Lower lobe of right lung (tissue), 2 donors: ENCODE results near the gene DLGAP1. TPM values are rescaled to one million over a fixed set of nuclear protein-coding genes. Genes with fewer than 3 reads are reported as not detected.

ENCODE experiments used
- ATAC-seq, 2 donors: fragments of 200-7000 bp; cut with Tn5 transposase; one replicate each; pipeline ENCODE4 v1.9.1; 2020 to 2022; ENCODE audit warnings: mild to moderate bottlenecking in 2 of 2, moderate library complexity in 2 of 2
- DNase-seq: peaks from one replicate; pipeline ENCODE4 v3.0.0-alpha.2; 2020
- H3K27ac ChIP-seq: fragments of 200-600 bp; one replicate; pipeline ENCODE4 v1.8.0; 2022
- H3K27me3 ChIP-seq: fragments of 200-600 bp; one replicate; pipeline ENCODE4 v1.8.0; 2022; ENCODE audit warnings: low read depth
- H3K36me3 ChIP-seq: fragments of 200-600 bp; one replicate; pipeline ENCODE4 v1.8.0; 2022; ENCODE audit warnings: mild to moderate bottlenecking
- H3K4me1 ChIP-seq: fragments of 200-600 bp; one replicate; pipeline ENCODE4 v1.8.0; 2022
- H3K4me3 ChIP-seq: fragments of 200-600 bp; one replicate; pipeline ENCODE4 v1.8.0; 2022; ENCODE audit warnings: mild to moderate bottlenecking
- H3K9me3 ChIP-seq: fragments of 200-600 bp; one replicate; pipeline ENCODE4 v1.8.0; 2022
- intact Hi-C: fragments of 100-400 bp; cut with DNase I; formaldehyde crosslinking; loops from one replicate; pipeline ENCODE4 v1.11.0; 2022
- total RNA-seq: library from RNA; stranded (reverse); fragmentation: NEBNext Ultra II Directional; extraction: Animal tissue kit (Norgen Biotek cat#: 25700); gene quantifications from one replicate; pipeline ENCODE4 v1.2.1, GENCODE V29; 2021
- TF ChIP-seq, protein P1 (sequence below): fragments of 200-600 bp; IDR thresholded peaks from one replicate; pipeline ENCODE4 v1.8.0; 2022; ENCODE audit warnings: antibody characterized with exemption, mild to moderate bottlenecking
- donor health status: DM: no; HTN: yes; CAD: no; lungs with severe emphysema.

Gene DLGAP1
- total RNA-seq, 1 donor from 2014 or later: 3.8 TPM

GRCh38 chr18:3892152-3892551 is 563.0 kb downstream of the DLGAP1 start:
- H3K9me3 ChIP-seq: no peaks in the 10 kb centered on the region
- no peak overlapping the region for H3K27ac ChIP-seq
- no peaks in the 10 kb centered on the region for H3K27me3 ChIP-seq
- no peak for DNase-seq
- intact Hi-C loops: no loop called here
- H3K4me1 ChIP-seq: peaks cover 3% of the 10 kb centered on the region
- TF ChIP-seq, protein P1, sequence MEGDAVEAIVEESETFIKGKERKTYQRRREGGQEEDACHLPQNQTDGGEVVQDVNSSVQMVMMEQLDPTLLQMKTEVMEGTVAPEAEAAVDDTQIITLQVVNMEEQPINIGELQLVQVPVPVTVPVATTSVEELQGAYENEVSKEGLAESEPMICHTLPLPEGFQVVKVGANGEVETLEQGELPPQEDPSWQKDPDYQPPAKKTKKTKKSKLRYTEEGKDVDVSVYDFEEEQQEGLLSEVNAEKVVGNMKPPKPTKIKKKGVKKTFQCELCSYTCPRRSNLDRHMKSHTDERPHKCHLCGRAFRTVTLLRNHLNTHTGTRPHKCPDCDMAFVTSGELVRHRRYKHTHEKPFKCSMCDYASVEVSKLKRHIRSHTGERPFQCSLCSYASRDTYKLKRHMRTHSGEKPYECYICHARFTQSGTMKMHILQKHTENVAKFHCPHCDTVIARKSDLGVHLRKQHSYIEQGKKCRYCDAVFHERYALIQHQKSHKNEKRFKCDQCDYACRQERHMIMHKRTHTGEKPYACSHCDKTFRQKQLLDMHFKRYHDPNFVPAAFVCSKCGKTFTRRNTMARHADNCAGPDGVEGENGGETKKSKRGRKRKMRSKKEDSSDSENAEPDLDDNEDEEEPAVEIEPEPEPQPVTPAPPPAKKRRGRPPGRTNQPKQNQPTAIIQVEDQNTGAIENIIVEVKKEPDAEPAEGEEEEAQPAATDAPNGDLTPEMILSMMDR: no peak
- no peak for ATAC-seq
- no peaks in the 10 kb centered on the region for H3K36me3 ChIP-seq
- H3K4me3 ChIP-seq: no peak overlapping the region

GRCh38 chr18:3891245-3891644 is 563.9 kb downstream of the DLGAP1 start:
- Histone ChIP-seq H3K27ac (no peak overlapping the region), H3K27me3 (no peaks in the 10 kb centered on the region), H3K9me3 (no peaks in the 10 kb centered on the region), H3K36me3 (no peaks in the 10 kb centered on the region), H3K4me3 (no peak overlapping the region), H3K4me1 (peaks cover 11% of the 10 kb centered on the region)
- ATAC-seq (no peak), DNase-seq (no peak)
- intact Hi-C loops: no loop called here
- TF ChIP-seq, protein P1: no peak

DNA sequence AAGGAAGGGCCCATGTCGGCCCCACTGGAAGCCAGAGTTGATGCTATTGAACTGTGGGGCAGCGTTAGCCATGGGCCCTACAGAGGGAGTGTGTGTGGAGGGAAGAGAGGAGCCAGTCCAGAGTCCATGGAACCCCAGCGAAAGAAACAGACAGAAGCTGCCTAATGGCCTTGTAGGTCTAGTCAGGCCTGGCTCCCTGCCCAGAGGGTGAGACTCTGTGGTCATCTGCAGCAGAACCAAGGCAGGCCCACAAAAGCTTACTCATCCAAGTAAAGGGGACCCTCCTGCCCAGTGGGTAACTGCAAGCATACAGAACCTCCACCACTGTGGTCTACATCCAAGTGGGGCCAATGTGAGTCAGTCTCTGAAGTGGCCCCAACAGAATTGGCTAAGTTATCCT is 565.3 kb downstream of the DLGAP1 start:
- Histone ChIP-seq H3K27ac (no peak overlapping the region), H3K9me3 (no peaks in the 10 kb centered on the region), H3K4me1 (peaks cover 11% of the 10 kb centered on the region), H3K4me3 (no peak overlapping the region), H3K27me3 (no peaks in the 10 kb centered on the region), H3K36me3 (no peaks in the 10 kb centered on the region)
- ATAC-seq (no peak), DNase-seq (no peak)
- TF ChIP-seq, protein P1: no peak
- intact Hi-C loops: no loop called here

- Histone ChIP-seq H3K27me3 (no peaks in the 10 kb centered on the region), H3K9me3 (no peaks in the 10 kb centered on the region), H3K36me3 (no peaks in the 10 kb centered on the region), H3K4me1 (peaks cover 11% of the 10 kb centered on the region), H3K4me3 (no peak overlapping the region), H3K27ac (no peak overlapping the region)
- ATAC-seq: no peak
- intact Hi-C loops: no loop called here
- DNase-seq: no peak
- TF ChIP-seq, protein P1: no peak
Observed at GRCh38 chr18:3889121-3889520, 566.0 kb downstream of the DLGAP1 start.

GRCh38 chr18:3886575-3887322 is 568.4 kb downstream of the DLGAP1 start:
- H3K27ac ChIP-seq: no peak overlapping the region
- intact Hi-C loops: no loop called here
- H3K27me3 ChIP-seq: no peaks in the 10 kb centered on the region
- peak; percentile 37 to 50 for ATAC-seq
- TF ChIP-seq, protein P1: no peak
- H3K9me3 ChIP-seq: no peaks in the 10 kb centered on the region
- no peaks in the 10 kb centered on the region for H3K36me3 ChIP-seq
- H3K4me1 ChIP-seq: peaks cover 11% of the 10 kb centered on the region
- H3K4me3 ChIP-seq: no peak overlapping the region
- DNase-seq: no peak
